Fibroblast of lung (primary cell): ENCODE data around the gene TOGARAM1.

Source experiments
- CTCF ChIP-seq, 2 donors: IDR thresholded peaks in 1 of 2; conservative IDR thresholded peaks in 1 of 2; 1 replicate in 1 of 2; 2 replicates in 1 of 2; pipeline ENCODE4 v1.5.1; 2011 to 2012; ENCODE audit warnings: low read length in 2 of 2, control low read depth in 1 of 2, inconsistent platforms in 1 of 2, low read depth in 1 of 2, mild to moderate bottlenecking in 1 of 2
- EZH2 ChIP-seq: IDR thresholded peaks from 2 replicates; pipeline ENCODE4 v1.5.1; 2012; ENCODE audit warnings: low read length, control low read depth, mild to moderate bottlenecking; ENCODE audit errors: missing control alignments

- no peak for TF ChIP-seq CTCF (conservative IDR thresholded peaks at IDR 0.05 in 1 of 2, IDR thresholded peaks at IDR 0.05 in 1 of 2; ENCODE audit: low read depth in 1 of 2, low read length in 2 of 2)
- no peak for TF ChIP-seq EZH2
Measured at GRCh38 chr14:45034730-45035129, 72.7 kb downstream of the TOGARAM1 start.
